Fibroblast of lung (primary cell): ENCODE results near the gene SLC17A2. TPM values are rescaled to one million over a fixed set of nuclear protein-coding genes. Genes with fewer than 3 reads are reported as not detected.
A peak's percentile ranks its signal among the peaks of the same experiment; 100 is the strongest.

Experiments
- DNase-seq, 2 donors: peaks; one replicate each; pipeline versions ENCODE4 v3.0.0 to v3.0.0-alpha.2; 2010; ENCODE audit warnings: low read depth in 2 of 2
- H2AFZ ChIP-seq: 2 replicates; pipeline ENCODE4 v1.5.1; 2012; ENCODE audit warnings: low read length, control low read depth, inconsistent platforms
- H3K27ac ChIP-seq: 2 replicates; pipeline ENCODE4 v1.5.1; 2011; ENCODE audit warnings: low read length, control low read depth; ENCODE audit not compliant: insufficient read depth
- H3K27me3 ChIP-seq: 2 replicates; pipeline ENCODE4 v1.5.1; 2011; ENCODE audit warnings: mild to moderate bottlenecking, low read length; ENCODE audit not compliant: control insufficient read depth, insufficient read depth
- H3K36me3 ChIP-seq: 2 replicates; pipeline ENCODE4 v1.5.1; 2011; ENCODE audit warnings: low read length; ENCODE audit not compliant: control insufficient read depth, insufficient read depth
- H3K4me1 ChIP-seq: 2 replicates; pipeline ENCODE4 v1.5.1; 2011; ENCODE audit warnings: low read length; ENCODE audit not compliant: control insufficient read depth, insufficient read depth; ENCODE audit errors: extremely low read depth
- H3K4me2 ChIP-seq: 2 replicates; pipeline ENCODE4 v1.5.1; 2011; ENCODE audit warnings: low read length, control low read depth; ENCODE audit not compliant: insufficient read depth; ENCODE audit errors: extremely low read depth
- H3K4me3 ChIP-seq, 4 experiments: fragments of 200-600 bp in 1 of 4; sonication (generic) in 1 of 4; replicated peaks in 1 of 4; 2 replicates each; pipeline ENCODE4 v1.5.1; 2011 to 2016; ENCODE audit warnings: low read length in 4 of 4, low read depth in 3 of 4, mild to moderate bottlenecking in 3 of 4, control low read depth in 2 of 4, inconsistent platforms in 1 of 4, mixed read lengths in 1 of 4; ENCODE audit not compliant: insufficient read depth in 1 of 4; ENCODE audit errors: control extremely low read depth in 1 of 4
- H3K79me2 ChIP-seq: 2 replicates; pipeline ENCODE4 v1.5.1; 2012; ENCODE audit warnings: mild to moderate bottlenecking, low read length, inconsistent platforms; ENCODE audit not compliant: control insufficient read depth, insufficient read depth
- H3K9ac ChIP-seq: 2 replicates; pipeline ENCODE4 v1.5.1; 2011; ENCODE audit warnings: mild to moderate bottlenecking, low read length, control low read depth; ENCODE audit not compliant: insufficient read depth
- H3K9me3 ChIP-seq: 2 replicates; pipeline ENCODE4 v1.5.1; 2012; ENCODE audit warnings: low read depth, low read length; ENCODE audit not compliant: control insufficient read depth, insufficient read depth
- H4K20me1 ChIP-seq: 2 replicates; pipeline ENCODE4 v1.5.1; 2011; ENCODE audit warnings: low read length; ENCODE audit not compliant: control insufficient read depth, insufficient read depth; ENCODE audit errors: extremely low read depth
- CTCF ChIP-seq, 2 donors: IDR thresholded peaks in 1 of 2; conservative IDR thresholded peaks in 1 of 2; 1 replicate in 1 of 2; 2 replicates in 1 of 2; pipeline ENCODE4 v1.5.1; 2011 to 2012; ENCODE audit warnings: low read length in 2 of 2, control low read depth in 1 of 2, inconsistent platforms in 1 of 2, low read depth in 1 of 2, mild to moderate bottlenecking in 1 of 2
- EZH2 ChIP-seq: IDR thresholded peaks from 2 replicates; pipeline ENCODE4 v1.5.1; 2012; ENCODE audit warnings: low read length, control low read depth, mild to moderate bottlenecking; ENCODE audit errors: missing control alignments
- polyA plus RNA-seq, 2 donors: library from polyadenylated mRNA; depleted of rRNA in 1 of 2; stranded (reverse) in 1 of 2; unstranded in 1 of 2; fragments of >200 nt; gene quantifications; 2 replicates each; pipeline ENCODE4 v1.2.1, GENCODE V29; 2011 to 2012; ENCODE audit warnings: missing spikeins in 1 of 2
- total RNA-seq: library from RNA; depleted of rRNA; stranded (reverse); fragments of >200 nt; gene quantifications from 2 replicates; pipeline ENCODE4 v1.2.1, GENCODE V29; 2014

SLC17A2 gene
- total and polyA plus RNA-seq, 2 donors (not counting 1 experiment from before 2014, with no cell fraction given) = not detected

DNA sequence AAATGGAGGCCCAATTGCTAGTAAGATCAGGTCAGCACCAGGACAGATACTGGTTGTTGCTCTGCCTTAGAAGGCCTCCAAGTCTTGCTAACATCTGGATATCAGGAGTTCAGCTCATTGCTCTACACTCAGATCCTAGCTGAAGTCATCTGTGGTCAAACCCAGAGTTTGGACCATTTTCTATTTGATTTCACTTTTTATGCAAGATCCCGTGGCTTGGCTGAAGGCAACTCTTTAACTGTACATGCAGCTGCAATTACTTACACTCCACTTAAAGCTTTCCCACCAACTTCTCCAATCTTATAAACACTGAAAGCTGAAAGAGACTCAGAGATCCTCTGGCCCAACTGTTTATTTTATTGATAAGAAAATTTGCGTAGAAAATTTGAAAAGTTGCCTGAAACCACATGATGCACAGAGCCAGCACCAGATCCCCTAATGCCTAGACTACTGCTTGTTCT is 2.7 kb downstream of the SLC17A2 start:
- Histone ChIP-seq H3K36me3 (no peaks in the 10 kb centered on the region), H3K27me3 (no peaks in the 10 kb centered on the region), H3K4me3 (no peak overlapping the region), H3K4me1 (no peaks in the 10 kb centered on the region), H3K4me2 (no peak overlapping the region), H3K9ac (no peak overlapping the region), H2AFZ (no peak overlapping the region), H3K9me3 (no peaks in the 10 kb centered on the region), H3K27ac (no peak overlapping the region), H3K79me2 (no peaks in the 10 kb centered on the region), H4K20me1 (no peaks in the 10 kb centered on the region)
- DNase-seq = peak; percentile 35 to 92
- no peak for TF ChIP-seq CTCF (conservative IDR thresholded peaks at IDR 0.05 in 1 of 2, IDR thresholded peaks at IDR 0.05 in 1 of 2; ENCODE audit: low read depth in 1 of 2, low read length in 2 of 2)
- TF ChIP-seq EZH2 = no peak

DNA sequence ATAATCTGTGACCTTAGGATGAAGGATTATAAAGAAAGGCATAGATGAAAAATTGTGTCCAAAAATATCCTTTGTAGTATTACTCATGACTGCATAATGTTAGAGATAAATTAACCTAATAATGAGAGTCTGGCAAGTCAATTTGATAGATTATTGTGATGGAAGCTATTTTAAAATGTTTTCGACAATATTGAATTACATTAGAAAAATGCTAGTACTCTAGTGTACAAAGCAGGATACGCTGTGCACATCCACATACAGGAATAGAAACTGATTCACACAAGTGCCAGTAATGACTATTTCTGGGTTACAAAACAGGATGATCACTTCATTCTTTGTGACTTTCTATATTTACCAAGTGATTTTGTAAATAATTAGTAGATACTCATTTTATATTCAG is 3.3 kb downstream of the SLC17A2 start:
- Histone ChIP-seq H3K27ac (no peak overlapping the region), H2AFZ (no peak overlapping the region), H3K4me1 (no peaks in the 10 kb centered on the region), H3K27me3 (no peaks in the 10 kb centered on the region), H3K4me3 (no peak overlapping the region), H3K79me2 (no peaks in the 10 kb centered on the region), H3K4me2 (no peak overlapping the region), H3K9ac (no peak overlapping the region), H4K20me1 (no peaks in the 10 kb centered on the region), H3K36me3 (no peaks in the 10 kb centered on the region), H3K9me3 (no peaks in the 10 kb centered on the region)
- no peak for DNase-seq
- TF ChIP-seq EZH2 = no peak

DNA sequence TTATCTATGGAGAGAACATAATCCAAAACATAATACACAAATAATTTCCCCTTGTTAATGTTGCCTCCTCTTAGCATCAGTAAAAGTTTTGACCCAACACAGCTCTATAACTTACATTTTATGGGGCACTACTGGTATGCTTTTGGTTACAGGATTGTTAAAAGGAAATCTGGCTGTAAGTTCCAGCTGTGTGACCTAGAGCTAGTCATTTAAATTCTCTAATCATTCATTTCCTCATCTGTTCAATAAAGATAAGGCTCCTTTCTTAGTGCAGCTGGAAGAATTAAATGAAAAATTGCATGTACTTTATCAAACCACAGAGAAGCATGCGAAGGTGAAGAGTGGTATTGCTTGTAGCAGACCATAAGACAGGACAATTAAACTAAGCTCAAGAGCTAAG is 4.6 kb downstream of the SLC17A2 start:
- TF ChIP-seq EZH2 (no peak), CTCF (conservative IDR thresholded peaks at IDR 0.05 in 1 of 2, IDR thresholded peaks at IDR 0.05 in 1 of 2; ENCODE audit: low read depth in 1 of 2, low read length in 2 of 2) (no peak)
- no peak for DNase-seq
- no peaks in the 10 kb centered on the region for H3K79me2 ChIP-seq
- no peaks in the 10 kb centered on the region for H3K36me3 ChIP-seq
- H2AFZ ChIP-seq = no peak overlapping the region
- H3K4me2 ChIP-seq = no peak overlapping the region
- no peak overlapping the region for H3K27ac ChIP-seq
- H3K9ac ChIP-seq = no peak overlapping the region
- H4K20me1 ChIP-seq = no peaks in the 10 kb centered on the region
- no peak overlapping the region for H3K4me3 ChIP-seq
- no peaks in the 10 kb centered on the region for H3K4me1 ChIP-seq
- no peaks in the 10 kb centered on the region for H3K9me3 ChIP-seq
- H3K27me3 ChIP-seq = no peaks in the 10 kb centered on the region
